DND-41 (cell line): Measurements from ENCODE around the gene SLC16A12.

Experiments used
- CTCF ChIP-seq: IDR thresholded peaks from 2 replicates; pipeline ENCODE4 v1.5.1; 2012; ENCODE audit warnings: borderline replicate concordance, low read length, moderate library complexity, mild to moderate bottlenecking; ENCODE audit not compliant: poor library complexity, severe bottlenecking; ENCODE audit errors: extremely low read depth
- EZH2 ChIP-seq: IDR thresholded peaks from 3 replicates; pipeline ENCODE4 v1.6.1; 2012; ENCODE audit warnings: borderline replicate concordance, low read depth, mild to moderate bottlenecking, moderate library complexity, low read length, inconsistent platforms; ENCODE audit not compliant: severe bottlenecking

GRCh38 chr10:89426230-89426868, 109.0 kb downstream of the SLC16A12 start:
- peak; percentile 89 for TF ChIP-seq CTCF
- TF ChIP-seq EZH2 = no peak
